ENCODE measurements around the gene PDZD8.

PDZD8 gene, protein sequence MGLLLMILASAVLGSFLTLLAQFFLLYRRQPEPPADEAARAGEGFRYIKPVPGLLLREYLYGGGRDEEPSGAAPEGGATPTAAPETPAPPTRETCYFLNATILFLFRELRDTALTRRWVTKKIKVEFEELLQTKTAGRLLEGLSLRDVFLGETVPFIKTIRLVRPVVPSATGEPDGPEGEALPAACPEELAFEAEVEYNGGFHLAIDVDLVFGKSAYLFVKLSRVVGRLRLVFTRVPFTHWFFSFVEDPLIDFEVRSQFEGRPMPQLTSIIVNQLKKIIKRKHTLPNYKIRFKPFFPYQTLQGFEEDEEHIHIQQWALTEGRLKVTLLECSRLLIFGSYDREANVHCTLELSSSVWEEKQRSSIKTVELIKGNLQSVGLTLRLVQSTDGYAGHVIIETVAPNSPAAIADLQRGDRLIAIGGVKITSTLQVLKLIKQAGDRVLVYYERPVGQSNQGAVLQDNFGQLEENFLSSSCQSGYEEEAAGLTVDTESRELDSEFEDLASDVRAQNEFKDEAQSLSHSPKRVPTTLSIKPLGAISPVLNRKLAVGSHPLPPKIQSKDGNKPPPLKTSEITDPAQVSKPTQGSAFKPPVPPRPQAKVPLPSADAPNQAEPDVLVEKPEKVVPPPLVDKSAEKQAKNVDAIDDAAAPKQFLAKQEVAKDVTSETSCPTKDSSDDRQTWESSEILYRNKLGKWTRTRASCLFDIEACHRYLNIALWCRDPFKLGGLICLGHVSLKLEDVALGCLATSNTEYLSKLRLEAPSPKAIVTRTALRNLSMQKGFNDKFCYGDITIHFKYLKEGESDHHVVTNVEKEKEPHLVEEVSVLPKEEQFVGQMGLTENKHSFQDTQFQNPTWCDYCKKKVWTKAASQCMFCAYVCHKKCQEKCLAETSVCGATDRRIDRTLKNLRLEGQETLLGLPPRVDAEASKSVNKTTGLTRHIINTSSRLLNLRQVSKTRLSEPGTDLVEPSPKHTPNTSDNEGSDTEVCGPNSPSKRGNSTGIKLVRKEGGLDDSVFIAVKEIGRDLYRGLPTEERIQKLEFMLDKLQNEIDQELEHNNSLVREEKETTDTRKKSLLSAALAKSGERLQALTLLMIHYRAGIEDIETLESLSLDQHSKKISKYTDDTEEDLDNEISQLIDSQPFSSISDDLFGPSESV

DNA sequence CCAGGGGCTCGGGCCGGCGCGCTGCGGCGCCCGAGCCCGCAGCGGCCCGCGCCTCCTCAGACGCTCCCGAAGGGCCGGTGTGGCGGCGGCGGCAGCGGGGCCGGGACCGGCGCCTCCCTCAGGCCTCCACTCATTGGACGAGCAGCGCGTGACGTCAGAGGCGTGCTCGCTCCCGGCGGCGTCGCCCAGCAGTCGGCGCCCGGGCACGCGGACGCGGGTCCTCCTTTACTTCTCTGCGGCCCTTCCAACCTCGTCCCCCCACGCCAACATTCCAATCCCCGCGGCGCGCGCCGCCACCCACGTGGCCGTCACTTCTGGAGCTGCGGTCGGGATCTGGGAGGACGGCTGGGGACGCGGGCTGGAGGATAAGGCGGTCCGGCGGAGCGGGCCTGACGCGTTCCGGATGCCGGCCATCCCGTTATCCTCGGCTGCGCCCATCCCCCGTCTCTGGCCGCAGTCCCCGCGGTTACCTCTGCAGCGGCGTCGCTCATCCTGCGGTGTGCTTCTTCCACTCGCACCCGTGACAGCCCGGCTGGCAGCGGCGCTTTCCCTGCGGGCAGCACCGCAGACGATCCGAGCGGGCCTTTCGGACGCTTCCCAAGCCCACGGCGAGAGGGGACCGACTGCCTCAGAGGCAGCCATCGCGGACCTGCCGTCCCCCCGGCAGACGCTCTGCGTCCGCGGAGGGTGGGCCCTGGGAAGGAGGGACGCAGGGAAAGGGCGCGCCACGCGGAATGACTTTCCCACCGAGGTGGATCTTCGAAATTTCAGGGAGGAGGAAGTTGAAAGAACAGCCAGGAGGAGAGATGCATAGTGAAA is at the start of gene PDZD8:
PDZD8 (minus strand) TSS at position 81 of the 819 bp plus-strand sequence. CDS start 213 bp downstream, outside the sequence.
- no peaks in the 10 kb centered on the region for H3K9me3 ChIP-seq
- TF ChIP-seq, protein P1, sequence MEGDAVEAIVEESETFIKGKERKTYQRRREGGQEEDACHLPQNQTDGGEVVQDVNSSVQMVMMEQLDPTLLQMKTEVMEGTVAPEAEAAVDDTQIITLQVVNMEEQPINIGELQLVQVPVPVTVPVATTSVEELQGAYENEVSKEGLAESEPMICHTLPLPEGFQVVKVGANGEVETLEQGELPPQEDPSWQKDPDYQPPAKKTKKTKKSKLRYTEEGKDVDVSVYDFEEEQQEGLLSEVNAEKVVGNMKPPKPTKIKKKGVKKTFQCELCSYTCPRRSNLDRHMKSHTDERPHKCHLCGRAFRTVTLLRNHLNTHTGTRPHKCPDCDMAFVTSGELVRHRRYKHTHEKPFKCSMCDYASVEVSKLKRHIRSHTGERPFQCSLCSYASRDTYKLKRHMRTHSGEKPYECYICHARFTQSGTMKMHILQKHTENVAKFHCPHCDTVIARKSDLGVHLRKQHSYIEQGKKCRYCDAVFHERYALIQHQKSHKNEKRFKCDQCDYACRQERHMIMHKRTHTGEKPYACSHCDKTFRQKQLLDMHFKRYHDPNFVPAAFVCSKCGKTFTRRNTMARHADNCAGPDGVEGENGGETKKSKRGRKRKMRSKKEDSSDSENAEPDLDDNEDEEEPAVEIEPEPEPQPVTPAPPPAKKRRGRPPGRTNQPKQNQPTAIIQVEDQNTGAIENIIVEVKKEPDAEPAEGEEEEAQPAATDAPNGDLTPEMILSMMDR (IDR thresholded peaks at IDR 0.05), result no peak
- peak; percentile 91 to 95 for DNase-seq
- H3K27ac ChIP-seq, result peak within 1 kb of the TSS; percentile 95 to 96
- intact Hi-C loops (cut with DNase I; ENCODE audit: low total_unique reads), result loop anchor here (5.0 kb wide), 1 partner anchor 167 kb away; the partner anchor contains the start of gene EMX2
- H3K36me3 ChIP-seq, result no peaks in the 10 kb centered on the region
- H3K4me1 ChIP-seq, result peaks cover 0 to 38% (median 15%) of the 10 kb centered on the region in 4 donors
- peaks cover 0 to 12% of the 10 kb centered on the region in 2 donors for H3K27me3 ChIP-seq
- peak within 1 kb of the TSS; percentile 90 to 91 for H3K4me3 ChIP-seq

DNA sequence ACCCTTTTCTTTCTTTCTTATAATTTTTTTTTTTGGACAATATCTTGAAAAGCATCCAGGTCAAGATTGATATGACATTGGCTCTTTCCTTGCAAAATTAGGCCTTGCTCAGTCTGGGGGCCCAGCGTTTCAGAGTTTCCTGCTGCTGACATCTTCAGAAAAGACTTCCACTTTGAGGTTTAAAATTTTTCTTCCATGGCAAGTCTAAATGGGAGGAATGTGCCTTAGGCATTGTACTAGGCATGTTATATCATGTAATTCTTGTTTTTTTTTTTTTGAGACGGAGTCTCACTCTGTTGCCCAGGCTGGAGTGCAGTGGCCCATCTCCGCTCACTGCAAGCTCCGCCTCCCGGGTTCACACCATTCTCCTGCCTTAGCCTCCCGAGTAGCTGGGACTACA is 48.9 kb upstream of the PDZD8 start:
- peaks cover 0 to 5% (median 4%) of the 10 kb centered on the region in 3 donors for H3K9me3 ChIP-seq

DNA sequence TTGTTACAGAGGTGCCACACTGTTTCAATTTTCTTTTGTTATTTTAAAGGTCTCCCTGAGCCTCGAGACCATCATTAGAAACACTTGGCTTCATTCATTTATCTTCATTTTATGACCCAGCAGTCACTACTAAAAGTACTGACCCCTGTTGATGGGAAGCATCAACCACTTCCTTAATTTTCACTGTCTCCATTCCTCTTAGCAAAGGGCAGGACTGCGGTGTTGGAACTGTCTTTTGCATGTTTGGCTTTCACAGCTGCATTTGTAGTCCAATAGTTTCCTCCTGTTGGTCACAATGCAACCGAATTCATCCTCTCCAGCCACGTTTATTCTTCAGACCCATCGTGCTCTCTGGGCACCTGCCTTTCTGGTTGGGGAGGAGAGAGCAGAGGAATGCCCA is 46.7 kb upstream of the PDZD8 start:
- H3K27me3 ChIP-seq, result peaks cover 0 to 12% of the 10 kb centered on the region in 2 donors
- TF ChIP-seq, protein P1 (IDR thresholded peaks at IDR 0.05), result no peak
- H3K9me3 ChIP-seq, result peaks cover 0 to 5% (median 4%) of the 10 kb centered on the region in 3 donors

More for the DNA sequence above, 48.9 kb upstream of the PDZD8 start:
- TF ChIP-seq, protein P1 (IDR thresholded peaks at IDR 0.05), result no peak
- H3K4me1 ChIP-seq, result no peaks in the 10 kb centered on the region
- H3K4me3 ChIP-seq, result no peak overlapping the region
- DNase-seq, result no peak
- no peak overlapping the region for H3K27ac ChIP-seq
- peaks cover 0 to 12% of the 10 kb centered on the region in 2 donors for H3K27me3 ChIP-seq
- intact Hi-C loops (cut with DNase I; ENCODE audit: low total_unique reads), result no loop called here
- H3K36me3 ChIP-seq, result no peaks in the 10 kb centered on the region

DNA sequence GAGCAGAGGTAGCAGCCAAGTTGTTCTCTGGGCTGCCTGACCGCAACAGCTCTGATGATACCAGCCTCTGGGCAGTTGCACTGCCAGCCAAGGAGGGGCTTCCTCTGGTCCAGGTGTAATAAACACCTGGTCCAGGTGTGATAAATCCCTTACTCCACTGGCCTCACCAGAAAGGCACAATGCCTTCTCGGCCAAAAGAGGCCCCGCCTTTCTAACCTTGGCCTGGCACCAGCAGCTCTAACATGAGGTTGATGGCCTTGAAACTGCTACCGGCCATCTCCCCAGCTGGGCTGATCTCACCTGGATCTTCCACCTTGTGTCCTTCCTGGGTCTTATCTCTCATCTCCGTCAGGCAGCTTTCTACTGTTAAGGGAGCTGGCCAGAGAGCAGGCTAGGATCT is 45.5 kb upstream of the PDZD8 start:
- Histone ChIP-seq H3K9me3 (peaks cover 0 to 5% (median 4%) of the 10 kb centered on the region in 3 donors), H3K27me3 (peaks cover 0 to 9% of the 10 kb centered on the region in 2 donors), H3K27ac (no peak overlapping the region), H3K4me3 (no peak overlapping the region), H3K4me1 (no peaks in the 10 kb centered on the region), H3K36me3 (no peaks in the 10 kb centered on the region)
- intact Hi-C loops (cut with DNase I; ENCODE audit: low total_unique reads), result no loop called here
- TF ChIP-seq, protein P1 (IDR thresholded peaks at IDR 0.05), result no peak
- no peak for DNase-seq

More for the DNA sequence above, 46.7 kb upstream of the PDZD8 start:
- H3K4me1 ChIP-seq, result no peaks in the 10 kb centered on the region
- DNase-seq, result no peak
- H3K36me3 ChIP-seq, result no peaks in the 10 kb centered on the region
- no peak overlapping the region for H3K27ac ChIP-seq
- intact Hi-C loops (cut with DNase I; ENCODE audit: low total_unique reads), result no loop called here
- no peak overlapping the region for H3K4me3 ChIP-seq
